ENCODE data around the gene KIF17.

Gene KIF17

DNA sequence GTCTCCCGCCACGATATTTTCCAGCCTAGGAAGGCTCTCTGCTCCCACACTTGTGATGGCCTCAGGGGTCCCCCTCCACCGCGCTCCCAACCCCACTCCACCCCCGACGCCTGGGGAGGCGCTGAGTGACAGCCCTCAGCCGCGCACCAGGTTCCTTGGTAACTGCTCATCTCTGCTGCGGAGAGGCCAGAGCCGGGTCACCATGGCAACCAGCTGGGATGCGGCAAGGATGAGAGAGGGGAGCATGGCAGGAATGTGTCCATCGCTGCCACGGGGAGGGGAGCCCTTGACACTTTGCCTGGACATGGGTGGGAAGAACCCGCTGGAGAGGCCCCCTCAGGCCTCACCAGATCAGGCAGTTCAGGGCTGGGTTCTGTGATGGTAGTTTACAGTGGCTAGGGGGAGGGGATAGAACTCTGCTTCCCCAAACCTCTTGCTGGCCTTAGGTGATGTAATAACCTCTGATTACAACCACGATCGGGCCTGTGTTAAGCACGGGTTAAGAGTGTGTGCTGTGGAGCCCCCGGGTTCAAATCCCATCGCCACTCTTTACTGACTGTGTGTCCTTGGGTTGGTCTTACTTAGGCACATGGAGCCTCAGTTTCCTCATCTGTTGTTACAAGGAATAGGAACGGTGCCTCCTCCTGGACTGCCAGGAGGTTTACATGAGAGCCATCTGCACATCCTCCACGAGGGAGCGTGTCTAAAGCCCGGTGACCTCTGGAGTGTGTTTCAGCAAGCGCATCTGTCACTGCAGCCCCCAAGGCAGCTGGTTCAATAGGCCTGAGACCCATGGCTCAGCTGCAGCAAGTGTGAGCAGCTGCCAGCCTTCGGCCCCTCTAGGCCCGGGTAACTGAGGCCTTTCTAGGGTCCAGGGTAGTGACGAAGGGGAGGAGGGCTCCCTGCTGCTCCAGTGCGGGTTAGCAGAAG is 6.3 kb downstream of the KIF17 start:
- H3K27me3 ChIP-seq, result peaks cover 0 to 58% of the 10 kb centered on the region in 2 donors
- intact Hi-C loops (cut with DNase I; ENCODE audit: low total_unique reads), result no loop called here
- H3K36me3 ChIP-seq, result no peaks in the 10 kb centered on the region
- no peak for DNase-seq
- H3K4me1 ChIP-seq, result no peaks in the 10 kb centered on the region
- TF ChIP-seq, protein P1, sequence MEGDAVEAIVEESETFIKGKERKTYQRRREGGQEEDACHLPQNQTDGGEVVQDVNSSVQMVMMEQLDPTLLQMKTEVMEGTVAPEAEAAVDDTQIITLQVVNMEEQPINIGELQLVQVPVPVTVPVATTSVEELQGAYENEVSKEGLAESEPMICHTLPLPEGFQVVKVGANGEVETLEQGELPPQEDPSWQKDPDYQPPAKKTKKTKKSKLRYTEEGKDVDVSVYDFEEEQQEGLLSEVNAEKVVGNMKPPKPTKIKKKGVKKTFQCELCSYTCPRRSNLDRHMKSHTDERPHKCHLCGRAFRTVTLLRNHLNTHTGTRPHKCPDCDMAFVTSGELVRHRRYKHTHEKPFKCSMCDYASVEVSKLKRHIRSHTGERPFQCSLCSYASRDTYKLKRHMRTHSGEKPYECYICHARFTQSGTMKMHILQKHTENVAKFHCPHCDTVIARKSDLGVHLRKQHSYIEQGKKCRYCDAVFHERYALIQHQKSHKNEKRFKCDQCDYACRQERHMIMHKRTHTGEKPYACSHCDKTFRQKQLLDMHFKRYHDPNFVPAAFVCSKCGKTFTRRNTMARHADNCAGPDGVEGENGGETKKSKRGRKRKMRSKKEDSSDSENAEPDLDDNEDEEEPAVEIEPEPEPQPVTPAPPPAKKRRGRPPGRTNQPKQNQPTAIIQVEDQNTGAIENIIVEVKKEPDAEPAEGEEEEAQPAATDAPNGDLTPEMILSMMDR (IDR thresholded peaks at IDR 0.05), result no peak
- H3K27ac ChIP-seq, result no peak overlapping the region
- no peaks in the 10 kb centered on the region for H3K9me3 ChIP-seq
- no peak overlapping the region for H3K4me3 ChIP-seq

- no peaks in the 10 kb centered on the region for H3K4me1 ChIP-seq
- no peak overlapping the region for H3K4me3 ChIP-seq
- no peaks in the 10 kb centered on the region for H3K36me3 ChIP-seq
- no peak overlapping the region for H3K27ac ChIP-seq
- H3K27me3 ChIP-seq, result peaks cover 0 to 49% of the 10 kb centered on the region in 2 donors
- H3K9me3 ChIP-seq, result no peaks in the 10 kb centered on the region
- intact Hi-C loops (cut with DNase I; ENCODE audit: low total_unique reads), result no loop called here
- no peak for DNase-seq
- TF ChIP-seq, protein P1 (IDR thresholded peaks at IDR 0.05), result no peak
These were observed 7.1 kb downstream of the KIF17 start for GRCh38 chr1:20710469-20711284.

DNA sequence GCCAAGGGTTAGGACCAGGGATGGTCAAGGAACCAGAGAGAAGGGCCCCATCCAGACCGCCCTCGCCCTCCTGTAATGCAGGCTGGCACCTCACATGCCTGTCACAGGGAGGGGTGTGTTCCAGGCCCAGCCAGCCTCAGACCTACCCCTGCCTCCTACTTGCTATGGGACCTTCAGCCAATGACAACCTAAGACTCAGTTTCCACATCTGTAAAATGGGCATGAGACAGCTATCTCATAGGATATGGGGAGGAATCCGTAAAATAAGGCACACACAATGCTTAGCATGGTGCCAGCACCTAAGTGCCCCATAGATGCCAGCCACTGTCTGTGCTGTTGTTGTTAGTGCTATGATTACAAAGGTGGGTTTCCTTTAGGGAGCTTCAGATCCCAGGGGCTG is 7.9 kb downstream of the KIF17 start:
- no peaks in the 10 kb centered on the region for H3K36me3 ChIP-seq
- no peaks in the 10 kb centered on the region for H3K9me3 ChIP-seq
- H3K4me1 ChIP-seq, result no peaks in the 10 kb centered on the region
- H3K27me3 ChIP-seq, result peaks cover 0 to 41% of the 10 kb centered on the region in 2 donors
- no peak overlapping the region for H3K4me3 ChIP-seq
- DNase-seq, result no peak
- TF ChIP-seq, protein P1 (IDR thresholded peaks at IDR 0.05), result no peak
- H3K27ac ChIP-seq, result no peak overlapping the region
- intact Hi-C loops (cut with DNase I; ENCODE audit: low total_unique reads), result no loop called here

DNA sequence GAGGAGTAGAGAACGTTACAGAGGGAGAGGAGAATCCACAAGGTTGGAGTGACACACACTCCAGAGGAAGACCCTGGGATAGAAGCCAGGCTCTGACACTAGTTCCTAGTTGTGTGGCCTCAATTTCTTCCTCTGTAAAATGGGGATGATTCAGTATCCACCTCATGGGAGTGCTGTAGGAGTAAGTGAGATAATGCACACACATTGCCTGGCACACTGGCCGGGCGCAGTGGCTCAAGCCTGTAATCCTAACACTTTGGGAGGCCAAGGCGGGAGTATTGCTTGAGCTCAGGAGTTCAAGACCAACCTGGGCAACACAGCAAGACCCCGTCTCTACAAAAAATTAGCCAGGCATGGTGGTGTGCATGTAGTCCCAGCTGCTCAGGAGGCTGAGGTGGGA is 8.9 kb downstream of the KIF17 start:
- Histone ChIP-seq H3K27me3 (peaks cover 0 to 39% of the 10 kb centered on the region in 2 donors), H3K36me3 (no peaks in the 10 kb centered on the region), H3K9me3 (no peaks in the 10 kb centered on the region), H3K27ac (no peak overlapping the region), H3K4me1 (no peaks in the 10 kb centered on the region), H3K4me3 (no peak overlapping the region)
- no peak for DNase-seq
- TF ChIP-seq, protein P1 (IDR thresholded peaks at IDR 0.05), result no peak
- intact Hi-C loops (cut with DNase I; ENCODE audit: low total_unique reads), result no loop called here

DNA sequence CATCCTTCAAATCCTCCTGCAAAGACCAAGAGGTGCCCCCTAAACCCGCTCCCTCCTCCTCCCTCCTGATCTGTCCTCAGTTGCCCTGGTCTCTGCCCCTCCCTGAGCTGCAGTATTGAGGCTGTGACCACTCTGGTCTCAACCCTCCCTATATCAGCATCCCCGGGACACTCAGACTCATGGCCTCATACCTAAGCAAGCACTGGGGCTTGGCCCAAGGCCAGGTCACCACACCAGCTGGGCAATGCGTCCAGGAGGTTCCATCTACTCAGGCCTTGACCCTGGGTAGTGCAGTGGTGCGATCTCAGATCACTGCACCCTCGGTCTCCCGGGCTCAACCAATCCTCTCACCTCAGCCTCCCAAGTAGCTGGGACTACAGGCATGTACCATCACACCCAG is 9.8 kb downstream of the KIF17 start:
- H3K36me3 ChIP-seq, result no peaks in the 10 kb centered on the region
- no peaks in the 10 kb centered on the region for H3K9me3 ChIP-seq
- no peak overlapping the region for H3K27ac ChIP-seq
- no peak for DNase-seq
- no peak overlapping the region for H3K4me3 ChIP-seq
- TF ChIP-seq, protein P1 (IDR thresholded peaks at IDR 0.05), result no peak
- H3K27me3 ChIP-seq, result peaks cover 0 to 31% of the 10 kb centered on the region in 2 donors
- intact Hi-C loops (cut with DNase I; ENCODE audit: low total_unique reads), result no loop called here
- no peaks in the 10 kb centered on the region for H3K4me1 ChIP-seq

All from tibial artery (tissue), 4 donors.